ENCODE measurements around the gene CLMN. TPM values are rescaled to one million over a fixed set of nuclear protein-coding genes. Genes with fewer than 3 reads are reported as not detected.

CLMN gene
- total RNA-seq, 1 donor from 2014 or later, result 3.9 TPM

DNA sequence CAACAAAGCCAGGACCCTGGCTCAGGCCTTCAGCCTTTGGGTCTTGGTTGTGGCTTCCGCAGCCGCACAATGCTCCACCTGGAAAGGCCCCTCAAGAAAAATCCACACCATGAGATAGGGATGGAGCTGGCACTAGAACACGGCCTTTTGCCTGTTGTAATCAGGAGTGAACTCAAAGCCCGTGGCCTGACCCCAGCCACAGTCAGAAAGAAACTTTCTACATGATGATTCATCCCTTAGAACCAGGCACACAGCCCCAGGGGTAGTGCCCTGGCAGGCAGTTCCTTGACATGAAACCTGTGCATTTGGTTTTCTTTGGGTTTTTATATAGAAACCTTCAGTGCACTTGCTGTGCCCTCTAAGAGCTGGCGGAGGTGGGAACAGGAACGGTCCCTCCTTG, 5.1 kb downstream of the CLMN start:
- Histone ChIP-seq H3K4me3 (ENCODE audit: low read depth, low read length) (no peak overlapping the region), H3K27me3 (ENCODE audit: control insufficient read depth, insufficient read depth, low read length) (no peaks in the 10 kb centered on the region), H3K36me3 (ENCODE audit: control insufficient read depth, insufficient read depth, low read length) (no peaks in the 10 kb centered on the region)
- FAIRE-seq (peak; percentile 58), DNase-seq (ENCODE audit: low read depth) (peak; percentile 83)
- TF ChIP-seq, protein P1, sequence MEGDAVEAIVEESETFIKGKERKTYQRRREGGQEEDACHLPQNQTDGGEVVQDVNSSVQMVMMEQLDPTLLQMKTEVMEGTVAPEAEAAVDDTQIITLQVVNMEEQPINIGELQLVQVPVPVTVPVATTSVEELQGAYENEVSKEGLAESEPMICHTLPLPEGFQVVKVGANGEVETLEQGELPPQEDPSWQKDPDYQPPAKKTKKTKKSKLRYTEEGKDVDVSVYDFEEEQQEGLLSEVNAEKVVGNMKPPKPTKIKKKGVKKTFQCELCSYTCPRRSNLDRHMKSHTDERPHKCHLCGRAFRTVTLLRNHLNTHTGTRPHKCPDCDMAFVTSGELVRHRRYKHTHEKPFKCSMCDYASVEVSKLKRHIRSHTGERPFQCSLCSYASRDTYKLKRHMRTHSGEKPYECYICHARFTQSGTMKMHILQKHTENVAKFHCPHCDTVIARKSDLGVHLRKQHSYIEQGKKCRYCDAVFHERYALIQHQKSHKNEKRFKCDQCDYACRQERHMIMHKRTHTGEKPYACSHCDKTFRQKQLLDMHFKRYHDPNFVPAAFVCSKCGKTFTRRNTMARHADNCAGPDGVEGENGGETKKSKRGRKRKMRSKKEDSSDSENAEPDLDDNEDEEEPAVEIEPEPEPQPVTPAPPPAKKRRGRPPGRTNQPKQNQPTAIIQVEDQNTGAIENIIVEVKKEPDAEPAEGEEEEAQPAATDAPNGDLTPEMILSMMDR (IDR thresholded peaks at IDR 0.05; ENCODE audit: insufficient read depth, low read length, severe bottlenecking), result no peak

DNA sequence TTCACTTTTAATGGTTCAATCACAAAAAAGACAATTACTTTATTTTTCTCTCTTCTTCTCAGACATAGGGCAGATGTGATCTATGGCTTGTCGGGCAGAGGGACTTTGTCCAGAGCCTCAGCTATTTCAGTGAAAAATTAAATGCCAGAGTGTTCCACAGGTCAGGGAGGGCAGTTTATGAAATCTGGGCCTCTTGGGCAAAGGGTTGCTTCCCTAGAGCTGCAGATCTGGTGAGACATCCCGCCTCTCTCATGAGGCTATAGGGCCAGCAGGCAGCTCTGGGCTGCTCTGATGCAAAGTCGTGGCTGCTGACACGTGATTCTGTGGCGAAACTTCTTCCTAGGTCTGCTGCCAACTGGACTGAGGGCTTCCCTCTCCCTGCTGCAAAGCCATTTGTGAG, 6.0 kb downstream of the CLMN start:
- Histone ChIP-seq H3K36me3 (ENCODE audit: control insufficient read depth, insufficient read depth, low read length) (no peaks in the 10 kb centered on the region), H3K27me3 (ENCODE audit: control insufficient read depth, insufficient read depth, low read length) (no peaks in the 10 kb centered on the region), H3K4me3 (ENCODE audit: low read depth, low read length) (no peak overlapping the region)
- DNase-seq (ENCODE audit: low read depth) (peak; percentile 53), FAIRE-seq (no peak)
- TF ChIP-seq, protein P1 (IDR thresholded peaks at IDR 0.05; ENCODE audit: insufficient read depth, low read length, severe bottlenecking), result no peak

DNA sequence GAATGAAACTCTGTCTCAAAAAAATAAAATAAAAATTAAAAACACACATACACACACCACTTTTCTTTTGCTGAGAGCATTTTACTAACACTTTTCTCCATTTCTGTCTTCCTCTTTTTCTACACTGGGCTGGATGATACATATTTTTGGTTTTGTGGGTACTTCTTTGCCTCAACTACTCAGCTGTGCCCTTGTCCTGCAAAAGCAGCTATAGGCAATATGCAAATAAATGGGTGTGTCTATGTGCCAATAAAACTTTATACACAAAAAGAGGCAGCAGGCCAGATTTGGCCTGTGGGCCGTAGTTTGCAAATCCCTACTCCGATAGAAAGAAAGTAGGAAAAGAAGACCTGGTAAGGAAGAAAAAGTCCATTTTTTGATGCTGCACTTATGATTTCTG, 6.5 kb downstream of the CLMN start:
- TF ChIP-seq, protein P1 (IDR thresholded peaks at IDR 0.05; ENCODE audit: insufficient read depth, low read length, severe bottlenecking), result no peak
- no peak for FAIRE-seq

DNA sequence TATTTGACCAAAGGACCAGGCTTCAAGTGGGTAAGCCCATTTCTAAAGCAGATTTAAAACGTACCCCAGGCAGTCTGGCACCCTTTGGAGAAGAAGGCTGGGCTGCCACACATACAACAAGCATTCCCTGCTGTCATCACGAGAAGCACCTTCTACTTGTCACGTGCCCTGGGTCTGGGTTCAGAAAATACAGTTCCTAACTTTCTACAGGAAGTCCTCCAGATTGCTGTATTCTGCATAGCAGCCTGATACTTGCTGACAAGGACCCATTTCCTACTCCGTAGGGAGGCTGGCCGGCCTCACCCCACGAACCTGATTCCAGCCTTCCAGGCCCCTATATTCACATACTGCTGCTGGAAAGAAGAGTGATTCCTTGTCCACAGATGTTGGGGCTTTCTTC, 7.4 kb downstream of the CLMN start:
- H3K4me3 ChIP-seq (ENCODE audit: low read depth, low read length), result no peak overlapping the region
- DNase-seq (ENCODE audit: low read depth) (no peak), FAIRE-seq (no peak)
- H3K27me3 ChIP-seq (ENCODE audit: control insufficient read depth, insufficient read depth, low read length), result no peaks in the 10 kb centered on the region
- peaks cover 2% of the 10 kb centered on the region for H3K36me3 ChIP-seq (ENCODE audit: control insufficient read depth, insufficient read depth, low read length)
- TF ChIP-seq, protein P1 (IDR thresholded peaks at IDR 0.05; ENCODE audit: insufficient read depth, low read length, severe bottlenecking), result no peak

More for the DNA sequence above, 6.5 kb downstream of the CLMN start:
- Histone ChIP-seq H3K27me3 (ENCODE audit: control insufficient read depth, insufficient read depth, low read length) (no peaks in the 10 kb centered on the region), H3K4me3 (ENCODE audit: low read depth, low read length) (no peak overlapping the region), H3K36me3 (ENCODE audit: control insufficient read depth, insufficient read depth, low read length) (no peaks in the 10 kb centered on the region)
- DNase-seq (ENCODE audit: low read depth), result no peak

DNA sequence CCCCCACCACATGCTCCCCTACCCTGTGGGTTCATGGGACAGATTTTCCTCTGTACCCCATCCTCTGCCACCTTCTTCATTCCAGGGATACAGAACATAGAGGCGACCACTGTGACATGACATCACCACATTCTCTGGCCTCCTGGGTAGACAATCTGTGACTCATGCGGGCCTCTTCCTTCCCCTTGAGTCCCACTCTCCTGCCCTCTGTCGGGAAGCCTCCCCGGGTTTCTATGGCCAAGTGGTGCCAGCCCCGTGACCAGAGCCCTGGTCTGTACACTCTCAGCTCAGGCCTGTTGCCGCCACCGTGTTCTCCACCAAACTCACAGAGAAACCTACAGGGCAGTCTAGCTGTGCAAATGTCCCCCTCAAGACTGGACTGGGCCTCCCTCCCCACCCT, 8.0 kb downstream of the CLMN start:
- FAIRE-seq, result no peak
- H3K27me3 ChIP-seq (ENCODE audit: control insufficient read depth, insufficient read depth, low read length), result no peaks in the 10 kb centered on the region
- H3K4me3 ChIP-seq (ENCODE audit: low read depth, low read length), result no peak overlapping the region
- TF ChIP-seq, protein P1 (IDR thresholded peaks at IDR 0.05; ENCODE audit: insufficient read depth, low read length, severe bottlenecking), result no peak
- peaks cover 2% of the 10 kb centered on the region for H3K36me3 ChIP-seq (ENCODE audit: control insufficient read depth, insufficient read depth, low read length)
- no peak for DNase-seq (ENCODE audit: low read depth)

DNA sequence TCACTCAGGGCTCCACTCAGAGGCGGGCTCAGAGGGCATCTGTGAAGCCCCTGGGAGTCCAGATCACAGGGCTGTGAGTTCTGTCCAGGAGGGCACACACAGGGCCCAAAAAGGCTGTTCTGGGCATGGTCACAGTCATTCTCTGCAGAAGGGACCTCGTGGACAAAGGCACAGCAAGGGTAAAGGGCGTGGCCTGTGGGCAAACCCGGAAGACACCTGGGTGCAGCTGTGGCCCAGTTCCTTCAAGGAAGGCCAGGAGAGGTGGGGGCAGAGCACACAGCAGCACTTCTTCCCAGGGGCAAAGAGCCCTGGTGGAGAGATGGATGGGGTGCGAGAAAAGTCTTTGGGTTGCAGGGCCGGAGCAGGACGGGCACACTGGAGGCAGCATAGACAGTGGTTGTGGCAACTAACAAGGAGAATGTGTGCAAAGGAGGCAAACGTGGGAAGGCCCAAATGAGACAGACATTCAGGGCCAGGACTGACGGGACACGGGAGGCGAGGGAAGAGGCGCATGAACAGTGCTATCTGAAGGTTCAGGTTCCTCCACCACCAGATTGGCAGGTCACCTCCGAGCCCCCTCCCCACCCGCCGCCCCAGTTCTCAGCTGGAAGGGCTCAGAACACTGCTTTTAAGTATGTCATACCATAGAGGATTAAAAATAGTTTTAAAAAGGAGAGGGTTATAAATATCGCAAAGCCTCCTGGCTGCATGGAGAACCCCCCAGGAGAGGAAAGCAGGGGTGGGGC, 8.9 kb downstream of the CLMN start:
- FAIRE-seq (no peak), DNase-seq (ENCODE audit: low read depth) (no peak)
- TF ChIP-seq, protein P1 (IDR thresholded peaks at IDR 0.05; ENCODE audit: insufficient read depth, low read length, severe bottlenecking), result no peak
- Histone ChIP-seq H3K27me3 (ENCODE audit: control insufficient read depth, insufficient read depth, low read length) (no peaks in the 10 kb centered on the region), H3K36me3 (ENCODE audit: control insufficient read depth, insufficient read depth, low read length) (peaks cover 2% of the 10 kb centered on the region), H3K4me3 (ENCODE audit: low read depth, low read length) (no peak overlapping the region)
